Measurements from ENCODE around the gene RIC1.

The RIC1 gene

DNA sequence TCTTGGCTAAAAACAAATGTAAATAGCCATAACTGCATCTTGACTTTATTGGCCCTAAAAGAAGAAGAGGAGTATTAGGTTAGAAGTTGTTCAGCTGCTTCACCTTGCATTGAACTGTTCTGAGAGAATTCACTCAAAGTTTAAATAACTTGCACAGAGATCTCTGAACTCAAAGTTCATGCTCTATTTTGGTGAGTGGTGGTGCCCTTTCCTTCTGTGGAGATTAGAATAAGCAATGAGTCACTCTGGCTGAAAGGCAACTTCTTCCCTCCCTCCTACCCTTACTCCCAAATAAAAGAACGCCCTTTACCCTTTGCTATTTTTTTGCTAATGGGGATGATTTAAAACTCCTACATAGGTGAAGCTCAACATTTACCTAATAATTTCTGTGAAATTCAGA, 155.1 kb downstream of the RIC1 start:
- no peak overlapping the region for H3K27ac ChIP-seq (ENCODE audit: low read depth, low read length, poor library complexity, severe bottlenecking)
- no peak overlapping the region for H3K4me2 ChIP-seq (ENCODE audit: low read length)
- no peaks in the 10 kb centered on the region for H4K20me1 ChIP-seq (ENCODE audit: insufficient read depth, low read length)
- H3K4me1 ChIP-seq (ENCODE audit: insufficient read depth, low read length, severe bottlenecking) = no peaks in the 10 kb centered on the region
- H3K9me2 ChIP-seq (ENCODE audit: low read depth, low read length) = no peaks in the 10 kb centered on the region
- H3F3A ChIP-seq (ENCODE audit: insufficient read depth, low read length) = no peaks in the 10 kb centered on the region; the same call in 1 of the 2 replicates
- TF ChIP-seq EZH2 (IDR thresholded peaks at IDR 0.05; ENCODE audit: borderline replicate concordance, low read length) = no peak
- TF ChIP-seq, protein P1, sequence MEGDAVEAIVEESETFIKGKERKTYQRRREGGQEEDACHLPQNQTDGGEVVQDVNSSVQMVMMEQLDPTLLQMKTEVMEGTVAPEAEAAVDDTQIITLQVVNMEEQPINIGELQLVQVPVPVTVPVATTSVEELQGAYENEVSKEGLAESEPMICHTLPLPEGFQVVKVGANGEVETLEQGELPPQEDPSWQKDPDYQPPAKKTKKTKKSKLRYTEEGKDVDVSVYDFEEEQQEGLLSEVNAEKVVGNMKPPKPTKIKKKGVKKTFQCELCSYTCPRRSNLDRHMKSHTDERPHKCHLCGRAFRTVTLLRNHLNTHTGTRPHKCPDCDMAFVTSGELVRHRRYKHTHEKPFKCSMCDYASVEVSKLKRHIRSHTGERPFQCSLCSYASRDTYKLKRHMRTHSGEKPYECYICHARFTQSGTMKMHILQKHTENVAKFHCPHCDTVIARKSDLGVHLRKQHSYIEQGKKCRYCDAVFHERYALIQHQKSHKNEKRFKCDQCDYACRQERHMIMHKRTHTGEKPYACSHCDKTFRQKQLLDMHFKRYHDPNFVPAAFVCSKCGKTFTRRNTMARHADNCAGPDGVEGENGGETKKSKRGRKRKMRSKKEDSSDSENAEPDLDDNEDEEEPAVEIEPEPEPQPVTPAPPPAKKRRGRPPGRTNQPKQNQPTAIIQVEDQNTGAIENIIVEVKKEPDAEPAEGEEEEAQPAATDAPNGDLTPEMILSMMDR (IDR thresholded peaks at IDR 0.05; ENCODE audit: low read length) = no peak
- H3K4me3 ChIP-seq (ENCODE audit: low read depth, low read length, poor library complexity, severe bottlenecking) = no peak overlapping the region
- H3K27me3 ChIP-seq (ENCODE audit: insufficient read depth, low read length) = no peaks in the 10 kb centered on the region
- H3K79me2 ChIP-seq (ENCODE audit: insufficient read depth, low read length) = no peaks in the 10 kb centered on the region
- H3K36me3 ChIP-seq (ENCODE audit: insufficient read depth, low read length) = peaks cover 76% of the 10 kb centered on the region
- no peak overlapping the region for H2AFZ ChIP-seq (ENCODE audit: low read length)
- peaks cover 5% of the 10 kb centered on the region for H3K9me3 ChIP-seq (ENCODE audit: low read length)
- no peak overlapping the region for H3K9ac ChIP-seq (ENCODE audit: low read length)

DNA sequence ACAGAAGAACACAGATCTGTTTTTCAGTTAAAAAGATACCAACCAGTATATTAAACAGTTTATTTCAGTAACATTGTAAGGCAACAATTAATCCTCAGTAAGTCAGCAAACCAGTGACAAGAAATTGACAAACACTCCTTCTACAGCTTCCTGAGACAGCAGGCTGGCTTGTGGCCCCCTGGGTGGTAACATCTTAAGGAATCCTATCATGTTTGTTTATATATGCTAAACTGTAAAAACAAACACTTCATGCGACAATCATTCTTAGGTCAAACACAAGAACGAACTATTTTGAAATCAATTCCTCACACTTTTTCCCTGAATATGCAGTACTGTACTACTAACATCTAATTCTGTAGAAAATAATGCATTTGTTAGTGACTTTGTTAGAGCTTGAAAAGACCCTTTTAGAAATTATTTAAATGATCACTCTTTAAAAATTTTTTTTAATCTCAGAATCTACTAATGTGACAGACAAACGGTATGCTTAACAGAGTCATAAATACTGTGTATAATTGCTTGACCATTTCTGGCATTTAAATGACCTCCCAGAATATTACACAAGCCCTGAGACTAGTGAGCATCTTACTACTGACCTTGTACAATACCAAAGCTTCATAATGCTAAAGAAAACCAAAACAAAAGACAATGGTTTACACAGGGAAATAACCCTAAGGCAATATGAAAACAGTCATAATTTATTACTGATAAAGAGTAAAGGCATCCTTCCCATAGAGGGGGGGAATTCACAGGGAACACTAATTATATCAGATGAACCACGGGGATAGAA, 155.8 kb downstream of the RIC1 start:
- TF ChIP-seq, protein P1 (IDR thresholded peaks at IDR 0.05; ENCODE audit: low read length) = no peak
- TF ChIP-seq EZH2 (IDR thresholded peaks at IDR 0.05; ENCODE audit: borderline replicate concordance, low read length) = no peak
- no peak overlapping the region for H2AFZ ChIP-seq (ENCODE audit: low read length)
- H3K9me3 ChIP-seq (ENCODE audit: low read length) = peaks cover 5% of the 10 kb centered on the region; the same call in 1 of the 2 replicates
- H3K4me2 ChIP-seq (ENCODE audit: low read length) = no peak overlapping the region
- H4K20me1 ChIP-seq (ENCODE audit: insufficient read depth, low read length) = no peaks in the 10 kb centered on the region
- no peak overlapping the region for H3K4me3 ChIP-seq (ENCODE audit: low read depth, low read length, poor library complexity, severe bottlenecking)
- no peaks in the 10 kb centered on the region for H3K27me3 ChIP-seq (ENCODE audit: insufficient read depth, low read length)
- no peaks in the 10 kb centered on the region; the same call in 1 of the 2 replicates for H3F3A ChIP-seq (ENCODE audit: insufficient read depth, low read length)
- no peaks in the 10 kb centered on the region for H3K4me1 ChIP-seq (ENCODE audit: insufficient read depth, low read length, severe bottlenecking)
- no peak overlapping the region for H3K9ac ChIP-seq (ENCODE audit: low read length)
- H3K36me3 ChIP-seq (ENCODE audit: insufficient read depth, low read length) = peaks cover 74% of the 10 kb centered on the region
- H3K9me2 ChIP-seq (ENCODE audit: low read depth, low read length) = no peaks in the 10 kb centered on the region
- no peak overlapping the region for H3K27ac ChIP-seq (ENCODE audit: low read depth, low read length, poor library complexity, severe bottlenecking)
- no peaks in the 10 kb centered on the region for H3K79me2 ChIP-seq (ENCODE audit: insufficient read depth, low read length)

DNA sequence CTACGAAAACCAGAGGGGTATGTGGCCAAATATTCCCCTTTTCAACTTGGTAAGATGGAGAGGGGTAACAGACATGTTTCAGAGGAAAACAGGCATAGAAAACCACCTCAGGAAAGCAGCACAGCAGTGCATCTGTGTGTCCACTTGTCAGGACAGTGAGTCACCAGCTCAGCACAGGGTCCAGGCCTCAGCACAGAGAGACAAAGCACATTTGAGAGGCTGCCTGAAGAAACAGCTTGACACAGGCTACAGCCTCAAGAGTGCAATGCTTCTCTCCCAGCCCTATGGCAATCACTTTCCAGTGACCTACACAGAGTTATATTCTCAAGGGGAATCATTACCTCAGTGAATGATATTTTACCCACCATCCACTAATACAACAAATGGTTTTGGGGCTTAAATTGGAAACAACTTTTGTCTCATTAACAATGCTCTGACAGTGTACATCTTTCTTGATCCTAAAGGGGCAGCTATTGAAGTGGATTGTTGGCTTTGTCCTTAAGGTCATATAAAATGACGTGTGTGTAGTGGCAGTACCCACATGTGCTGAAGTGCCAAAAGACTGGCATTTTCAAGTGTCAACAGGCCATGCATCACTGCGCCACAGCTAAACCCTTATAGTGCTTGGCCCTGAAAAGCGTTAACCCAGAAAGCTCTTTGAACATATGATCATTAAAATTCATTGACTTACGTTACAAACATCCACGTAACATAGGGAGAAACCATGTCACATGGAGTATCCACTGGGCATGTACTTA, 157.6 kb downstream of the RIC1 start:
- no peaks in the 10 kb centered on the region for H3K9me2 ChIP-seq (ENCODE audit: low read depth, low read length)
- no peaks in the 10 kb centered on the region for H4K20me1 ChIP-seq (ENCODE audit: insufficient read depth, low read length)
- no peak overlapping the region for H3K27ac ChIP-seq (ENCODE audit: low read depth, low read length, poor library complexity, severe bottlenecking)
- TF ChIP-seq EZH2 (IDR thresholded peaks at IDR 0.05; ENCODE audit: borderline replicate concordance, low read length) = no peak
- TF ChIP-seq, protein P1 (IDR thresholded peaks at IDR 0.05; ENCODE audit: low read length) = no peak
- H3K9me3 ChIP-seq (ENCODE audit: low read length) = no peaks in the 10 kb centered on the region
- no peaks in the 10 kb centered on the region for H3K79me2 ChIP-seq (ENCODE audit: insufficient read depth, low read length)
- no peak overlapping the region for H3K4me3 ChIP-seq (ENCODE audit: low read depth, low read length, poor library complexity, severe bottlenecking)
- no peaks in the 10 kb centered on the region for H3K4me1 ChIP-seq (ENCODE audit: insufficient read depth, low read length, severe bottlenecking)
- H3K4me2 ChIP-seq (ENCODE audit: low read length) = no peak overlapping the region
- no peak overlapping the region for H3K9ac ChIP-seq (ENCODE audit: low read length)
- H2AFZ ChIP-seq (ENCODE audit: low read length) = no peak overlapping the region
- H3K27me3 ChIP-seq (ENCODE audit: insufficient read depth, low read length) = no peaks in the 10 kb centered on the region
- peaks cover 74% of the 10 kb centered on the region for H3K36me3 ChIP-seq (ENCODE audit: insufficient read depth, low read length)
- no peaks in the 10 kb centered on the region; the same call in 1 of the 2 replicates for H3F3A ChIP-seq (ENCODE audit: insufficient read depth, low read length)
